ENCODE results near the gene TACO1. TPM values are rescaled to one million over a fixed set of nuclear protein-coding genes. Genes with fewer than 3 reads are reported as not detected.

TACO1 gene
- total and polyA plus RNA-seq, 2 donors from 2014 or later: 18.4 to 80.1 TPM

GRCh38 chr17:63578769-63579111, 22.0 kb upstream of the TACO1 start:
- H3K9me3 ChIP-seq (ENCODE audit: control insufficient read depth in 2 of 3, insufficient read depth in 1 of 3, low read length in 3 of 3): no peaks in the 10 kb centered on the region
- peaks cover 0 to 3% (median 2%) of the 10 kb centered on the region in 3 donors for H3K4me1 ChIP-seq (ENCODE audit: control insufficient read depth in 2 of 3, insufficient read depth in 2 of 3, low read depth in 1 of 3, low read length in 3 of 3)
- FAIRE-seq (no peak), DNase-seq (no peak)
- TF ChIP-seq, protein P1, sequence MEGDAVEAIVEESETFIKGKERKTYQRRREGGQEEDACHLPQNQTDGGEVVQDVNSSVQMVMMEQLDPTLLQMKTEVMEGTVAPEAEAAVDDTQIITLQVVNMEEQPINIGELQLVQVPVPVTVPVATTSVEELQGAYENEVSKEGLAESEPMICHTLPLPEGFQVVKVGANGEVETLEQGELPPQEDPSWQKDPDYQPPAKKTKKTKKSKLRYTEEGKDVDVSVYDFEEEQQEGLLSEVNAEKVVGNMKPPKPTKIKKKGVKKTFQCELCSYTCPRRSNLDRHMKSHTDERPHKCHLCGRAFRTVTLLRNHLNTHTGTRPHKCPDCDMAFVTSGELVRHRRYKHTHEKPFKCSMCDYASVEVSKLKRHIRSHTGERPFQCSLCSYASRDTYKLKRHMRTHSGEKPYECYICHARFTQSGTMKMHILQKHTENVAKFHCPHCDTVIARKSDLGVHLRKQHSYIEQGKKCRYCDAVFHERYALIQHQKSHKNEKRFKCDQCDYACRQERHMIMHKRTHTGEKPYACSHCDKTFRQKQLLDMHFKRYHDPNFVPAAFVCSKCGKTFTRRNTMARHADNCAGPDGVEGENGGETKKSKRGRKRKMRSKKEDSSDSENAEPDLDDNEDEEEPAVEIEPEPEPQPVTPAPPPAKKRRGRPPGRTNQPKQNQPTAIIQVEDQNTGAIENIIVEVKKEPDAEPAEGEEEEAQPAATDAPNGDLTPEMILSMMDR (IDR thresholded peaks at IDR 0.05; ENCODE audit: borderline replicate concordance, extremely low read depth, insufficient read depth): no peak
- H3K9ac ChIP-seq (ENCODE audit: low read length in 3 of 3): no peak overlapping the region
- H3K27me3 ChIP-seq (ENCODE audit: control insufficient read depth, insufficient read depth, low read length): no peaks in the 10 kb centered on the region
- intact Hi-C loops (cut with DNase I): no loop called here
- H3K4me3 ChIP-seq (ENCODE audit: low read length in 3 of 3): no peak overlapping the region
- H3K27ac ChIP-seq (ENCODE audit: low read depth in 2 of 2, low read length in 2 of 2): no peak overlapping the region
- peaks cover 5 to 26% (median 24%) of the 10 kb centered on the region in 3 donors for H3K36me3 ChIP-seq (ENCODE audit: control insufficient read depth in 2 of 3, insufficient read depth in 3 of 3, low read length in 3 of 3)

- Histone ChIP-seq H3K9me3 (ENCODE audit: control insufficient read depth in 2 of 3, insufficient read depth in 1 of 3, low read length in 3 of 3) (no peaks in the 10 kb centered on the region), H3K27ac (ENCODE audit: low read depth in 2 of 2, low read length in 2 of 2) (no peak overlapping the region), H3K36me3 (ENCODE audit: control insufficient read depth in 2 of 3, insufficient read depth in 3 of 3, low read length in 3 of 3) (peaks cover 5 to 28% (median 26%) of the 10 kb centered on the region in 3 donors), H3K9ac (ENCODE audit: low read length in 3 of 3) (no peak overlapping the region), H3K27me3 (ENCODE audit: control insufficient read depth, insufficient read depth, low read length) (no peaks in the 10 kb centered on the region), H3K4me3 (ENCODE audit: low read length in 3 of 3) (no peak overlapping the region), H3K4me1 (ENCODE audit: control insufficient read depth in 2 of 3, insufficient read depth in 2 of 3, low read depth in 1 of 3, low read length in 3 of 3) (peaks cover 0 to 3% (median 2%) of the 10 kb centered on the region in 3 donors)
- TF ChIP-seq, protein P1 (IDR thresholded peaks at IDR 0.05; ENCODE audit: borderline replicate concordance, extremely low read depth, insufficient read depth): no peak
- intact Hi-C loops (cut with DNase I): no loop called here
- FAIRE-seq: no peak
- DNase-seq: peak in 1 of 5 donors; percentile 23
Measured at GRCh38 chr17:63579633-63580032, 21.1 kb upstream of the TACO1 start.

GRCh38 chr17:63587770-63588169, 12.9 kb upstream of the TACO1 start:
- Histone ChIP-seq H3K27me3 (ENCODE audit: control insufficient read depth, insufficient read depth, low read length) (no peaks in the 10 kb centered on the region), H3K36me3 (ENCODE audit: control insufficient read depth in 2 of 3, insufficient read depth in 3 of 3, low read length in 3 of 3) (peaks cover 8 to 59% (median 52%) of the 10 kb centered on the region in 3 donors), H3K9ac (ENCODE audit: low read length in 3 of 3) (no peak overlapping the region), H3K4me3 (ENCODE audit: low read length in 3 of 3) (no peak overlapping the region), H3K4me1 (ENCODE audit: control insufficient read depth in 2 of 3, insufficient read depth in 2 of 3, low read depth in 1 of 3, low read length in 3 of 3) (no peaks in the 10 kb centered on the region), H3K27ac (ENCODE audit: low read depth in 2 of 2, low read length in 2 of 2) (no peak overlapping the region), H3K9me3 (ENCODE audit: control insufficient read depth in 2 of 3, insufficient read depth in 1 of 3, low read length in 3 of 3) (no peaks in the 10 kb centered on the region)
- intact Hi-C loops (cut with DNase I): no loop called here
- TF ChIP-seq, protein P1 (IDR thresholded peaks at IDR 0.05; ENCODE audit: borderline replicate concordance, extremely low read depth, insufficient read depth): no peak
- DNase-seq (no peak), FAIRE-seq (no peak)

DNA sequence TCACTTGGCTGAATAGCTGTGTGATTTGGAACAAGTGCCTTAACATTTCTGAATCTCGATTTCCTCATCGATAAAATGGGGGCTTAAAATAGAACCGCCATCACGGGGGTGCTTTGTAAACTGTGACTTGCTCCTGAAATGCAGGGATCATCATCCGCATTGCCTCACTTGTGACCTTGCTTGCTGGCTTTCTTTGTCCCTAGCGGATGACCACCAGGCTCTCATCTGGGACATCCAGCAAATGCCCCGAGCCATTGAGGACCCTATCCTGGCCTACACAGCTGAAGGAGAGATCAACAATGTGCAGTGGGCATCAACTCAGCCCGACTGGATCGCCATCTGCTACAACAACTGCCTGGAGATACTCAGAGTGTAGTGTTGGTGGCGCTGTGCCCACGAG, 11.9 kb upstream of the TACO1 start:
- FAIRE-seq: no peak
- H3K36me3 ChIP-seq (ENCODE audit: control insufficient read depth in 2 of 3, insufficient read depth in 3 of 3, low read length in 3 of 3): peaks cover 8 to 58% (median 42%) of the 10 kb centered on the region in 3 donors
- H3K27me3 ChIP-seq (ENCODE audit: control insufficient read depth, insufficient read depth, low read length): no peaks in the 10 kb centered on the region
- no peaks in the 10 kb centered on the region for H3K4me1 ChIP-seq (ENCODE audit: control insufficient read depth in 2 of 3, insufficient read depth in 2 of 3, low read depth in 1 of 3, low read length in 3 of 3)
- no peaks in the 10 kb centered on the region for H3K9me3 ChIP-seq (ENCODE audit: control insufficient read depth in 2 of 3, insufficient read depth in 1 of 3, low read length in 3 of 3)
- intact Hi-C loops (cut with DNase I): no loop called here
- H3K9ac ChIP-seq (ENCODE audit: low read length in 3 of 3): no peak overlapping the region
- DNase-seq: no peak
- H3K4me3 ChIP-seq (ENCODE audit: low read length in 3 of 3): no peak overlapping the region
- TF ChIP-seq, protein P1 (IDR thresholded peaks at IDR 0.05; ENCODE audit: borderline replicate concordance, extremely low read depth, insufficient read depth): no peak
- H3K27ac ChIP-seq (ENCODE audit: low read depth in 2 of 2, low read length in 2 of 2): no peak overlapping the region
